ENCODE results near the gene ZFP14. TPM values are rescaled to one million over a fixed set of nuclear protein-coding genes. Genes with fewer than 3 reads are reported as not detected.
"Not testable (repeated sequence)": the region's sequence is repeated elsewhere in the genome, so short reads cannot be mapped to it uniquely, and the experiment has no call there.

The ZFP14 gene
- total RNA-seq, 2 experiments from 2014 or later = 1.6 to 2.3 TPM

- POLR2A ChIA-PET = no interaction called here
- H3K27me3 Mint-ChIP-seq = no peaks in the 10 kb centered on the region
- H3K36me3 Mint-ChIP-seq = peaks cover 62% of the 10 kb centered on the region
- intact Hi-C loops (cut with micrococcal nuclease) = no loop called here
- H3K4me3 Mint-ChIP-seq = no peak overlapping the region
- CTCF ChIA-PET = no interaction called here
- H3K9me3 Mint-ChIP-seq = peaks cover 67% of the 10 kb centered on the region
- H3K27ac Mint-ChIP-seq = no peak overlapping the region
- no peaks in the 10 kb centered on the region for H3K4me1 Mint-ChIP-seq (ENCODE audit: low read depth)
- no peak for DNase-seq
Measured at GRCh38 chr19:36392916-36393673, 14.1 kb upstream of the ZFP14 start.

GRCh38 chr19:36379510-36379819 is 464 bp upstream of the ZFP14 start:
- CTCF ChIA-PET = interaction anchor here (1.6 kb wide), 1 partner anchor 109 kb away, joined by 6 read pairs; the partner anchor contains the start of gene ZNF566

GRCh38 chr19:36377541-36378178 is 1.3 kb downstream of the ZFP14 start:
- Mint-ChIP-seq H3K36me3 (peaks cover 20% of the 10 kb centered on the region), H3K4me3 (peak overlapping the region; percentile 91), H3K27me3 (no peaks in the 10 kb centered on the region), H3K9me3 (peaks cover 24% of the 10 kb centered on the region), H3K27ac (peak overlapping the region; percentile 86), H3K4me1 (ENCODE audit: low read depth) (peaks cover 10% of the 10 kb centered on the region)
- DNase-seq = no peak
- ChIA-PET POLR2A (no interaction called here), CTCF (interaction anchor here (1.6 kb wide), 1 partner anchor 111 kb away, joined by 6 read pairs; the partner anchor contains the start of gene ZNF566)
- intact Hi-C loops (cut with micrococcal nuclease) = loop anchor here (5.0 to 10.0 kb wide), 5 partner anchors 40 to 1215 kb away; partner anchors contain the start of genes ZFP82, ZNF146, ZNF383 and ZNF529

More at GRCh38 chr19:36379510-36379819, 464 bp upstream of the ZFP14 start:
- no peaks in the 10 kb centered on the region for H3K27me3 Mint-ChIP-seq
- H3K27ac Mint-ChIP-seq = peak overlapping the region; percentile 18
- H3K36me3 Mint-ChIP-seq = peaks cover 13% of the 10 kb centered on the region
- DNase-seq = no peak
- peaks cover 10% of the 10 kb centered on the region for H3K4me1 Mint-ChIP-seq (ENCODE audit: low read depth)
- peaks cover 27% of the 10 kb centered on the region for H3K9me3 Mint-ChIP-seq
- intact Hi-C loops (cut with micrococcal nuclease) = loop anchor here (1.0 to 10.0 kb wide), 8 partner anchors 38 to 1213 kb away; partner anchors contain the start of genes ZFP82, ZNF146, ZNF260 and ZNF345
- POLR2A ChIA-PET = interaction anchor here (0.9 to 1.1 kb wide), 4 partner anchors 39 to 226 kb away, joined by 3 to 5 read pairs (median 4); partner anchors contain the start of genes ZFP82, ZNF146, ZNF382 and ZNF565
- H3K4me3 Mint-ChIP-seq = peak overlapping the region; percentile 91

GRCh38 chr19:36373638-36374156 is 5.3 kb downstream of the ZFP14 start:
- Mint-ChIP-seq H3K27me3 (no peaks in the 10 kb centered on the region), H3K4me1 (ENCODE audit: low read depth) (peaks cover 8% of the 10 kb centered on the region), H3K4me3 (no peak overlapping the region), H3K9me3 (peaks cover 43% of the 10 kb centered on the region), H3K27ac (no peak overlapping the region), H3K36me3 (peaks cover 45% of the 10 kb centered on the region)
- ChIA-PET POLR2A (no interaction called here), CTCF (interaction anchor here (0.6 to 0.7 kb wide), 2 partner anchors 600 to 944 kb away, joined by 3 read pairs; no protein-coding TSS in a partner anchor)
- intact Hi-C loops (cut with micrococcal nuclease) = loop anchor here (10.0 kb wide), 2 partner anchors 159 to 841 kb away; partner anchors contain the start of genes ZNF146, ZNF383, ZNF565 and ZNF585B
- no peak for DNase-seq

GRCh38 chr19:36371886-36372285 is 7.1 kb downstream of the ZFP14 start:
- DNase-seq = no peak
- H3K36me3 Mint-ChIP-seq = peaks cover 63% of the 10 kb centered on the region
- H3K27me3 Mint-ChIP-seq = no peaks in the 10 kb centered on the region
- CTCF ChIA-PET = no interaction called here
- POLR2A ChIA-PET = no interaction called here
- H3K4me1 Mint-ChIP-seq (ENCODE audit: low read depth) = no peaks in the 10 kb centered on the region
- H3K9me3 Mint-ChIP-seq = peaks cover 55% of the 10 kb centered on the region
- no peak overlapping the region for H3K4me3 Mint-ChIP-seq
- intact Hi-C loops (cut with micrococcal nuclease) = loop anchor here (10.0 kb wide), 2 partner anchors 157 to 843 kb away; partner anchors contain the start of genes ZNF146, ZNF383, ZNF565 and ZNF585B
- H3K27ac Mint-ChIP-seq = no peak overlapping the region

- POLR2A ChIA-PET = no interaction called here
- no peaks in the 10 kb centered on the region for H3K27me3 Mint-ChIP-seq
- CTCF ChIA-PET = no interaction called here
- no peak overlapping the region for H3K4me3 Mint-ChIP-seq
- no peak for DNase-seq
- H3K4me1 Mint-ChIP-seq (ENCODE audit: low read depth) = no peaks in the 10 kb centered on the region
- peaks cover 47% of the 10 kb centered on the region for H3K9me3 Mint-ChIP-seq
- H3K27ac Mint-ChIP-seq = no peak overlapping the region
- peaks cover 87% of the 10 kb centered on the region for H3K36me3 Mint-ChIP-seq
- intact Hi-C loops (cut with micrococcal nuclease) = no loop called here
Measured at GRCh38 chr19:36363845-36364244, 15.2 kb downstream of the ZFP14 start.

GRCh38 chr19:36340786-36341372 is 38.1 kb downstream of the ZFP14 start:
- CTCF ChIA-PET = no interaction called here
- peaks cover 73% of the 10 kb centered on the region for H3K36me3 Mint-ChIP-seq
- H3K4me3 Mint-ChIP-seq = no peak overlapping the region
- intact Hi-C loops (cut with micrococcal nuclease) = no loop called here
- H3K9me3 Mint-ChIP-seq = peaks cover 80% of the 10 kb centered on the region
- DNase-seq = no peak
- no peaks in the 10 kb centered on the region for H3K27me3 Mint-ChIP-seq
- no peaks in the 10 kb centered on the region for H3K4me1 Mint-ChIP-seq (ENCODE audit: low read depth)
- POLR2A ChIA-PET = no interaction called here
- no peak overlapping the region for H3K27ac Mint-ChIP-seq

- Mint-ChIP-seq H3K36me3 (peaks cover 53% of the 10 kb centered on the region), H3K4me3 (peak overlapping the region; percentile 46), H3K27me3 (no peaks in the 10 kb centered on the region), H3K9me3 (peaks cover 73% of the 10 kb centered on the region), H3K4me1 (ENCODE audit: low read depth) (peaks cover 3% of the 10 kb centered on the region), H3K27ac (no peak overlapping the region)
- ChIA-PET POLR2A (no interaction called here), CTCF (no interaction called here)
- DNase-seq = peak; percentile 70
- intact Hi-C loops (cut with micrococcal nuclease) = no loop called here
Measured at GRCh38 chr19:36331353-36332228, 47.4 kb downstream of the ZFP14 start.

- no peak for DNase-seq
- H3K4me1 Mint-ChIP-seq (ENCODE audit: low read depth) = peaks cover 3% of the 10 kb centered on the region
- peaks cover 54% of the 10 kb centered on the region for H3K36me3 Mint-ChIP-seq
- peaks cover 77% of the 10 kb centered on the region for H3K9me3 Mint-ChIP-seq
- intact Hi-C loops (cut with micrococcal nuclease) = no loop called here
- no peaks in the 10 kb centered on the region for H3K27me3 Mint-ChIP-seq
- CTCF ChIA-PET = no interaction called here
- H3K27ac Mint-ChIP-seq = no peak overlapping the region
- POLR2A ChIA-PET = no interaction called here
- no peak overlapping the region for H3K4me3 Mint-ChIP-seq
Measured at GRCh38 chr19:36330216-36330615, 48.8 kb downstream of the ZFP14 start.

- POLR2A ChIA-PET = not testable (repeated sequence)
Measured at GRCh38 chr19:36329534-36329933, 49.5 kb downstream of the ZFP14 start.

GRCh38 chr19:36326649-36327048 is 52.4 kb downstream of the ZFP14 start:
- peaks cover 83% of the 10 kb centered on the region for H3K9me3 Mint-ChIP-seq
- H3K4me1 Mint-ChIP-seq (ENCODE audit: low read depth); intact Hi-C loops (cut with micrococcal nuclease); CTCF ChIA-PET; H3K27me3 Mint-ChIP-seq; H3K4me3 Mint-ChIP-seq; H3K27ac Mint-ChIP-seq; POLR2A ChIA-PET; DNase-seq: not testable (repeated sequence)
- peaks cover 63% of the 10 kb centered on the region for H3K36me3 Mint-ChIP-seq

More at GRCh38 chr19:36329534-36329933, 49.5 kb downstream of the ZFP14 start:
- H3K27ac Mint-ChIP-seq; intact Hi-C loops (cut with micrococcal nuclease); H3K27me3 Mint-ChIP-seq; CTCF ChIA-PET; DNase-seq; H3K4me3 Mint-ChIP-seq; H3K4me1 Mint-ChIP-seq (ENCODE audit: low read depth): not testable (repeated sequence)
- Mint-ChIP-seq H3K9me3 (peaks cover 82% of the 10 kb centered on the region), H3K36me3 (peaks cover 59% of the 10 kb centered on the region)

All from activated CD4-positive, alpha-beta memory T cell treated with anti-CD3 and anti-CD28 coated beads for 36 hours (primary cell).